Gastrocnemius medialis (tissue), 4 donors: ENCODE measurements around the gene KIF3A.

ENCODE experiments used
- CTCF ChIP-seq, 5 experiments: fragments of 450-650 bp in 3 of 5; fragments of 200-600 bp in 2 of 5; sonication (generic) in 2 of 5; IDR thresholded peaks in 4 of 5; conservative IDR thresholded peaks in 1 of 5; 1 replicate in 4 of 5; 2 replicates in 1 of 5; pipeline ENCODE4 v1.5.1; 2016 to 2019; ENCODE audit warnings: antibody characterized with exemption in 5 of 5, mild to moderate bottlenecking in 3 of 5, moderate library complexity in 3 of 5
- POLR2A ChIP-seq, 2 donors: fragments of 450-650 bp; IDR thresholded peaks; one replicate each; pipeline ENCODE4 v1.6.1; 2017; ENCODE audit warnings: antibody characterized with exemption in 2 of 2, mild to moderate bottlenecking in 2 of 2, moderate library complexity in 2 of 2

GRCh38 chr5:132661231-132662003, 75.9 kb downstream of the KIF3A start:
- TF ChIP-seq POLR2A (IDR thresholded peaks at IDR 0.05), result no peak
- TF ChIP-seq CTCF (IDR thresholded peaks at IDR 0.05 in 4 of 5, conservative IDR thresholded peaks at IDR 0.05 in 1 of 5), result no peak
